Astrocyte of the hippocampus (primary cell): ENCODE results near the gene GNB2.

ENCODE experiments used
- DNase-seq: peaks from one replicate; pipeline ENCODE4 v3.0.0; 2011; ENCODE audit warnings: low read depth, low spot score

The GNB2 gene

GRCh38 chr7:100680576-100681271 lies 7.2 kb downstream of the GNB2 start:
- DNase-seq, result no peak

- DNase-seq, result no peak
Measured at GRCh38 chr7:100681491-100682227, 8.1 kb downstream of the GNB2 start.

GRCh38 chr7:100682228-100682741 lies 8.7 kb downstream of the GNB2 start:
- DNase-seq, result peak; percentile 52

- no peak for DNase-seq
Measured at GRCh38 chr7:100682991-100683658, 9.6 kb downstream of the GNB2 start.

GRCh38 chr7:100683659-100684533 lies 10.4 kb downstream of the GNB2 start:
- no peak for DNase-seq

- no peak for DNase-seq
Measured at GRCh38 chr7:100684534-100685042, 11.0 kb downstream of the GNB2 start.

GRCh38 chr7:100685049-100685605 lies 11.6 kb downstream of the GNB2 start:
- DNase-seq, result no peak

- no peak for DNase-seq
Measured at GRCh38 chr7:100685631-100686145, 12.1 kb downstream of the GNB2 start.

GRCh38 chr7:100686201-100686821 lies 12.8 kb downstream of the GNB2 start:
- DNase-seq, result no peak

GRCh38 chr7:100686822-100687211 lies 13.3 kb downstream of the GNB2 start:
- no peak for DNase-seq

- DNase-seq, result no peak
Measured at GRCh38 chr7:100687261-100687660, 13.7 kb downstream of the GNB2 start.

- DNase-seq, result no peak
Measured at GRCh38 chr7:100687751-100688300, 14.3 kb downstream of the GNB2 start.

- no peak for DNase-seq
Measured at GRCh38 chr7:100688326-100688860, 14.9 kb downstream of the GNB2 start.

- DNase-seq, result no peak
Measured at GRCh38 chr7:100689230-100690135, 15.9 kb downstream of the GNB2 start.

- peak; percentile 90 for DNase-seq
Measured at GRCh38 chr7:100691676-100692577, 18.4 kb downstream of the GNB2 start.

GRCh38 chr7:100692578-100692961 lies 19.0 kb downstream of the GNB2 start:
- no peak for DNase-seq

- peak; percentile 39 for DNase-seq
Measured at GRCh38 chr7:100693312-100694097, 20.0 kb downstream of the GNB2 start.
